ENCODE results near the gene PLA1A. TPM values are rescaled to one million over a fixed set of nuclear protein-coding genes. Genes with fewer than 3 reads are reported as not detected.

Gene PLA1A
- total and polyA plus RNA-seq, 10 of the 15 experiments (the other 5 are each of a cell fraction or from before 2014, with no cell fraction given): 2.9 to 106 (median 4.8) TPM

GRCh38 chr3:119601154-119601553 is 3.5 kb downstream of the PLA1A start:
- intact Hi-C loops (cut with micrococcal nuclease; ENCODE audit: unreplicated experiment) (no loop called here), in situ Hi-C loops (cut with MboI) (no loop called here)
- RAD21 ChIA-PET (ENCODE audit: unreplicated experiment): interaction anchor here (0.8 to 7.2 kb wide), 30 partner anchors 14 to 493 kb away, joined by 3 to 239 read pairs (median 12); partner anchors contain the start of genes ADPRH, ARHGAP31, CD80 and COX17
- WGBS (ENCODE audit: insufficient coverage, insufficient replicate concordance, low lambda C conversion rate, missing lambda C conversion rate): 0% methylated on average over 3 of the region's 3 CpGs
- peak overlapping the region; percentile 87 for H3K27ac ChIP-seq (ENCODE audit: control insufficient read depth, insufficient read depth)
- H3K9ac ChIP-seq (ENCODE audit: control insufficient read depth, insufficient read depth, low read length): peak overlapping the region; percentile 80
- POLR2A ChIA-PET: interaction anchor here (0.9 to 10.4 kb wide), 19 partner anchors 13 to 306 kb away, joined by 3 to 133 read pairs (median 11); partner anchors contain the start of genes ADPRH, CD80, COX17 and TIMMDC1
- H4K20me1 ChIP-seq (ENCODE audit: control insufficient read depth, insufficient read depth): no peaks in the 10 kb centered on the region
- peak overlapping the region; percentile 80; the same call in 1 of the 2 replicates for H3K4me2 ChIP-seq (ENCODE audit: control insufficient read depth, insufficient read depth)
- no peak overlapping the region for H3K4me3 ChIP-seq
- CTCF ChIA-PET: interaction anchor here (0.6 to 9.5 kb wide), 37 partner anchors 8 to 494 kb away, joined by 3 to 296 read pairs (median 8); partner anchors contain the start of genes ADPRH, B4GALT4, CD80 and COX17
- DNase-seq (ENCODE audit: low read depth, low spot score) (no peak), ATAC-seq (peak; percentile 25), FAIRE-seq (no peak)
- H3K79me2 ChIP-seq (ENCODE audit: control insufficient read depth, insufficient read depth, low read length): peaks cover 23% of the 10 kb centered on the region
- no TSS peak for BruUV-seq (replicated peaks)
- H3K9me3 ChIP-seq (replicated peaks; ENCODE audit: control insufficient read depth, insufficient read depth, low read length): no peaks in the 10 kb centered on the region
- no peaks in the 10 kb centered on the region for H3K36me3 ChIP-seq (ENCODE audit: control insufficient read depth in 2 of 2, insufficient read depth in 2 of 2, low read length in 1 of 2)
- SMC1A ChIA-PET (ENCODE audit: uncharacterized antibody, unreplicated experiment): interaction anchor here (0.9 to 7.6 kb wide), 26 partner anchors 12 to 327 kb away, joined by 3 to 329 read pairs (median 10); partner anchors contain the start of genes ADPRH, CD80, COX17 and TMEM39A
- peak overlapping the region; percentile 68 for H2AFZ ChIP-seq (ENCODE audit: control insufficient read depth, low read depth, low read length)
- no peaks in the 10 kb centered on the region for H3K27me3 ChIP-seq (replicated peaks in 1 of 2; ENCODE audit: control insufficient read depth in 2 of 2, insufficient read depth in 2 of 2, low read length in 1 of 2)
- peaks cover 58% of the 10 kb centered on the region for H3K4me1 ChIP-seq (ENCODE audit: control insufficient read depth, insufficient read depth, low read length)
- TF ChIP-seq NR2F1 (conservative IDR thresholded peaks at IDR 0.05) (0 out of 2 replicates have a peak, but pooled peaks have one; percentile 4), POLR2AphosphoS5 (IDR thresholded peaks at IDR 0.05; ENCODE audit: low read length) (no peak), HDGF (IDR thresholded peaks at IDR 0.05) (no peak), IRF4 (IDR thresholded peaks at IDR 0.05; ENCODE audit: low read depth, low read length) (no peak), JUNB (IDR thresholded peaks at IDR 0.05) (no peak), PML (IDR thresholded peaks at IDR 0.05; ENCODE audit: low read length) (0 out of 2 replicates have a peak, but pooled peaks have one; percentile 25), NBN (IDR thresholded peaks at IDR 0.05) (0 out of 2 replicates have a peak, but pooled peaks have one; percentile 9), TCF12 (IDR thresholded peaks at IDR 0.05; ENCODE audit: low read depth, low read length) (no peak), NRF1 (conservative IDR thresholded peaks at IDR 0.05; ENCODE audit: low read depth, low read length) (no peak), MEF2B (IDR thresholded peaks at IDR 0.05; ENCODE audit: partially characterized antibody, poor library complexity, severe bottlenecking) (peak; percentile 9), MXI1 (IDR thresholded peaks at IDR 0.05; ENCODE audit: low read depth, low read length) (peak; percentile 8; the same call in 1 of the 2 replicates), TBL1XR1 (IDR thresholded peaks at IDR 0.05; ENCODE audit: low read depth, low read length) (0 out of 2 replicates have a peak, but pooled peaks have one; percentile 7), SREBF1 (IDR thresholded peaks at IDR 0.05; ENCODE audit: low read length) (no peak), MYC (IDR thresholded peaks at IDR 0.05; ENCODE audit: insufficient read depth, insufficient read length, insufficient replicate concordance, low read length, severe bottlenecking) (no peak), IKZF1 (conservative IDR thresholded peaks at IDR 0.05) (0 out of 2 replicates have a peak, but pooled peaks have one; percentile 13)
- TF ChIP-seq, protein P1, sequence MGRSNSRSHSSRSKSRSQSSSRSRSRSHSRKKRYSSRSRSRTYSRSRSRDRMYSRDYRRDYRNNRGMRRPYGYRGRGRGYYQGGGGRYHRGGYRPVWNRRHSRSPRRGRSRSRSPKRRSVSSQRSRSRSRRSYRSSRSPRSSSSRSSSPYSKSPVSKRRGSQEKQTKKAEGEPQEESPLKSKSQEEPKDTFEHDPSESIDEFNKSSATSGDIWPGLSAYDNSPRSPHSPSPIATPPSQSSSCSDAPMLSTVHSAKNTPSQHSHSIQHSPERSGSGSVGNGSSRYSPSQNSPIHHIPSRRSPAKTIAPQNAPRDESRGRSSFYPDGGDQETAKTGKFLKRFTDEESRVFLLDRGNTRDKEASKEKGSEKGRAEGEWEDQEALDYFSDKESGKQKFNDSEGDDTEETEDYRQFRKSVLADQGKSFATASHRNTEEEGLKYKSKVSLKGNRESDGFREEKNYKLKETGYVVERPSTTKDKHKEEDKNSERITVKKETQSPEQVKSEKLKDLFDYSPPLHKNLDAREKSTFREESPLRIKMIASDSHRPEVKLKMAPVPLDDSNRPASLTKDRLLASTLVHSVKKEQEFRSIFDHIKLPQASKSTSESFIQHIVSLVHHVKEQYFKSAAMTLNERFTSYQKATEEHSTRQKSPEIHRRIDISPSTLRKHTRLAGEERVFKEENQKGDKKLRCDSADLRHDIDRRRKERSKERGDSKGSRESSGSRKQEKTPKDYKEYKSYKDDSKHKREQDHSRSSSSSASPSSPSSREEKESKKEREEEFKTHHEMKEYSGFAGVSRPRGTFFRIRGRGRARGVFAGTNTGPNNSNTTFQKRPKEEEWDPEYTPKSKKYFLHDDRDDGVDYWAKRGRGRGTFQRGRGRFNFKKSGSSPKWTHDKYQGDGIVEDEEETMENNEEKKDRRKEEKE (IDR thresholded peaks at IDR 0.05): no peak
- TF ChIP-seq, protein P2, sequence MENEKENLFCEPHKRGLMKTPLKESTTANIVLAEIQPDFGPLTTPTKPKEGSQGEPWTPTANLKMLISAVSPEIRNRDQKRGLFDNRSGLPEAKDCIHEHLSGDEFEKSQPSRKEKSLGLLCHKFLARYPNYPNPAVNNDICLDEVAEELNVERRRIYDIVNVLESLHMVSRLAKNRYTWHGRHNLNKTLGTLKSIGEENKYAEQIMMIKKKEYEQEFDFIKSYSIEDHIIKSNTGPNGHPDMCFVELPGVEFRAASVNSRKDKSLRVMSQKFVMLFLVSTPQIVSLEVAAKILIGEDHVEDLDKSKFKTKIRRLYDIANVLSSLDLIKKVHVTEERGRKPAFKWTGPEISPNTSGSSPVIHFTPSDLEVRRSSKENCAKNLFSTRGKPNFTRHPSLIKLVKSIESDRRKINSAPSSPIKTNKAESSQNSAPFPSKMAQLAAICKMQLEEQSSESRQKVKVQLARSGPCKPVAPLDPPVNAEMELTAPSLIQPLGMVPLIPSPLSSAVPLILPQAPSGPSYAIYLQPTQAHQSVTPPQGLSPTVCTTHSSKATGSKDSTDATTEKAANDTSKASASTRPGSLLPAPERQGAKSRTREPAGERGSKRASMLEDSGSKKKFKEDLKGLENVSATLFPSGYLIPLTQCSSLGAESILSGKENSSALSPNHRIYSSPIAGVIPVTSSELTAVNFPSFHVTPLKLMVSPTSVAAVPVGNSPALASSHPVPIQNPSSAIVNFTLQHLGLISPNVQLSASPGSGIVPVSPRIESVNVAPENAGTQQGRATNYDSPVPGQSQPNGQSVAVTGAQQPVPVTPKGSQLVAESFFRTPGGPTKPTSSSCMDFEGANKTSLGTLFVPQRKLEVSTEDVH (IDR thresholded peaks at IDR 0.05; ENCODE audit: low read depth, partially characterized antibody): no peak

Data from GM12878 (cell line).